T-helper 22 cell (primary cell): ENCODE measurements around the gene LGALS4.
"Not testable (repeated sequence)": the region's sequence is repeated elsewhere in the genome, so short reads cannot be mapped to it uniquely, and the experiment has no call there.

Experiments
- DNase-seq: peaks from one replicate; pipeline ENCODE4 v3.0.0-alpha.2; 2020; ENCODE audit warnings: low read depth

Gene LGALS4

DNA sequence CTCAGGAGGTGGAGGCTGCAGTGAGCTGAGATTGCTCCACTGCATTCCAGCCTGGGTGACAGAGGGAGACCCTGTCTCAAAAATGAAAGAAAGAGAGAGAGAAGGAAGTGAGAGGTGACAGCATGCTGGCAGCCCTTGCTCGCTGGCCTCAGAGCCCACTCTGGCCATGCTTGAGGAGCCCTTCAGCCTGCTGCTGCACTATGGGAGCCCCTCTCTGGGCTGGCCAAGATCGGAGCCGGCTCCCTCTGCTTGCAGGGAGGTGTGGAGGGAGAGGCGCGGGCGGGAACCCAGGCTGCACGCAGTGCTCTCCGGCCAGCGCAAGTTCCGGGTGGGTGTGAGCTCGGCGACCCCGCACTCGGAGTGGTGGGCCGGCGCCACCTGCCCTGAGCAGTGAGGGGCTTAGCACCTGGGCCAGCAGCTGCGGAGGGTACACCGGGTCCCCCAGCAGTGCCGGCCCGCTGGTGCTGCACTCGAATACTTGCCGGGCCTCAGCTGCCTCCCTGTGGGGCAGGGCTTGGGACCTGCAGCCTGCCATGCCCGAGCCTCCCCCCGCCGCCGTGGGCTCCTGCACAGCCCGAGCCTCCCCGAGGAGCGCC, 8.6 kb upstream of the LGALS4 start:
- DNase-seq = not testable (repeated sequence)

DNA sequence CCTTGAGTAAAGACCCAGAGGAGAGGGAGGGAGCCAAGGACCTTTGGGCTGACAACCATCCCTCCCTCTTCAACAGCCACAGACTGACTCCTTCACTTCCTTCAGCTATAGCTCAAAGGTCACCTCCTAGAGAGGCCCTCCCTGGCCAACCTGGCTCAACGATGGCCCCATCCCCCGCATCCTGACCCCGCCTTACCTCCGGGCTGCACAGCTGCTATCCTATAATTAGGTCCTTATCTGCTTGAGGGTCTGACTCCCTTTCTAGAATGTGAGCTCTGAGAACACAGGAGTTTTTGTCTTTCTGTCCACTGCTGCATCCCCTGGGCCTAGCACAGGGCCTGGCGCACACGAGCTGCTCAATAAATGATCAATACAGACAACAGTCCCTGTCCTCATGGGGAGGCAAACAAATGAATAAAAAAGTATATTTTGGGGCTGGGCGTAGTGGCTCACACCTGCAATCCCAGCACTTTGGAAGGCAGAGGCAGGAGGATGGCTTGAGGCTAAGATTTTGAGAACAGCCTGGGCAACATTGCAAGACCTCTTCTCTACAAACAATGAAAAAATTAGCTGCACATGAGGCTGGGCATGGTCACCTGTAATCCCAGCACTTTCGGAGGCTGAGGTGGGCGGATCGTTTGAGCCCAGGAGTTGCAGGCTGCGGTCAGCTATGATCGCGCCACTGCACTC, 6.6 kb upstream of the LGALS4 start:
- DNase-seq = no peak

DNA sequence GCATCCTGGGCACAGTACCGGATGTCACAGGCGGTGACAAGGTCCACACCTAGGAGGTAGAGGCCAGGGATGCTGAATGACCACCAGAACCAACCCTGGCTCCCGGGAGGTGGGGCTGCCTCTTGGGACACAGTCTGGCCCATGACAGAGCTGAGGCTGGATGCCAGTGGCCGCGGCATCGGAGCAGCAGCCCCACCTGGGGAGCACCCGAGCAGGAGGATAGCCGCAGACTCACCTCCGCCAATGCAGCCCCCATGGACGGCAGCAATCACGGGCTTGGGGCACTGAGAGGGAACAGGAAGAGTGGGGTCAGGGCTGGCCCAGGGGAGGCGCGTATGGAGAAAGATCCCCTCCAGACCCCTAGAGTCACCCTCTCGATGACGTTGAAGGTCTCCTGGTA, 4.3 kb upstream of the LGALS4 start:
- DNase-seq = no peak

DNA sequence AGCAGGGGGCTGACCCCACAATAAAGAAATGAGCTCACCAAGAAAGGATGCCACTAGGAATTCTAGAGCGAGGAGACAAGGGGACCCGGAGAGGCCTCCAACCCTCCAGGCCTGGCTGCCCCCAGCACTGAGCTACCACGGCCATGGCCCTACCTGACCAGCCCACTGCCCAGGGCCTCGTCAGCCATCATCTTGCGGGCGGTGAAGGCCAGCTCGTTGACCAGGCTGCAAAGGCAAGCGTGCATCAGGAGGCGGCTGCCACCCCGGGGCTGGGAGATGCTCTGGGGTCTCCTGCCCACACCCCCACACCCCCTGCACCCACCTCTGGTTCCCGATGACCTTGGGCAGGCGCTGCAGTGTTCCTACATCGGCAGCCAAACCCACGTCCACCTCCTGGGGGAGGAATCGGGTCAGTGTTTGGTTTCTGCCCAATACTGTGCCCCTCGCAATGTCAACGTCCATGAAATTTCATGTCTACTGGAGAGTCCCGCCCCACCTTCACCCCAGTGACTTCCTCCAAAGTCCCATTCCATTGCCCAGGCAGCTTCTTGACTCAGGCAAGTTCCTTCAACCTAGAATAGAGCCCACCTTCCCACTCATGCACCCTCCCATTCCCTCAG, 3.5 kb upstream of the LGALS4 start:
- no peak for DNase-seq

DNA sequence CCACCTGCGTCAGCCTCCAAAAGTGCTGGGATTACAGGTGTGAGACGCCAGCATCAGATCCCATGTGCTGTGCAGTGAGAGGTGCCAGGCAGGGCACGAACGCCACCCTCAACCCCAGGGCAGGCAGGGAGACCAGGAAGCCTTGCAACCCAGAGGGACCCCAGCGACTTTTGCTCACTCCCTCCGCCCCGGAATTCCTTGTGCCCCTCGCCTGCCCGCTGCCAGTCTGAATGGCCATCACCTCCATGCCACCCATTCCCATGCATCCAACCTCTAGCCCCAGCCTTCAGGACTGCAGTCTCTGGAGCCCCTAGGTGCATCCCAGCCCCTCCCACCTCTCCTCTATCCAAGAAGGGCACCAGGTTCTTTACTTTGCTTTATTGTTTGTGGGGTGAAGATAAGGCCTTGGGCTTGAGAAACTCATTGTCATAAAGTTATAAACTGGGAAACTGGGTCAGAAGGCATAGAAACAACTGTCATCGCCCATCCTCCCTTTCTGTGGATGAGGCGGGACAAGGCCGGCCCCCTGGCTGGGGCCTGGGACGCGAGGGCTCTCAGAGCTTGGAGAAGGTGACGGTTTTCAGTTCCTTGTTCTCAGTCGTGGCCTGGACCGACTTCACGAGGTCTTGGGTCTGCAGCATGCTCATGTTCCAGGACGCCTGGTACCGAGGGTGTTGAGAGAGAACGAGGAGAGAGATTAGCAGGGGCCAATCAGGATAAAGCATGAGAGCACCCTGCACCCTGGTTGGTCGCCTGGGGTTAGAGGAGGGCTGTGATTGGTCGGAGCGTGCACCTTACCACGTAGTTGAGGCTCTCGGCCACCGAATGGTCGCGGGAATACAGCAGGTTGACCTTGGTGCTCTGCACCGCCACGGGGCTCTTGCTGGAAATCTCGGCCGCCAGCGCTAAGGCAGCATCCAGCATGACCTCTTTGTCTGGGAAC, 2.6 kb upstream of the LGALS4 start:
- no peak for DNase-seq

DNA sequence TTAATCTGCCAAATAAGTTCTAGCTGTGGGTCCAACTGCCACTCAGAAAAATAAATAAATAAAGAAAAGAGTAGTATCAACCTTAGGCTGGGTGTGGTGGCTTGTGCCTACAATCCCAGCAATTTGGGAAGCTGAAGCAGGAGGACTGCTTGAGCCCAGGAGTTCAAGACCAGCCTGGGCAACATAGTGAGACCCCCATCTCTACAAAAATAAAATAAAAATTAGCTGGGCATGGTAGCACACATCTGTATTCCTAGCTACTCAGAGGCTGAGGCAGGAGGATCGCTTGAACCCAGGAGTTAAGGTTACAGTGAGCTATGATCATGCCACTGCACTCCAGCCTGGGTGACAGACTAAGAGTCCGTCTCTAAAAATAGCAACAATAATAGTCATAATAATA, 1.2 kb upstream of the LGALS4 start:
- not testable (repeated sequence) for DNase-seq

DNA sequence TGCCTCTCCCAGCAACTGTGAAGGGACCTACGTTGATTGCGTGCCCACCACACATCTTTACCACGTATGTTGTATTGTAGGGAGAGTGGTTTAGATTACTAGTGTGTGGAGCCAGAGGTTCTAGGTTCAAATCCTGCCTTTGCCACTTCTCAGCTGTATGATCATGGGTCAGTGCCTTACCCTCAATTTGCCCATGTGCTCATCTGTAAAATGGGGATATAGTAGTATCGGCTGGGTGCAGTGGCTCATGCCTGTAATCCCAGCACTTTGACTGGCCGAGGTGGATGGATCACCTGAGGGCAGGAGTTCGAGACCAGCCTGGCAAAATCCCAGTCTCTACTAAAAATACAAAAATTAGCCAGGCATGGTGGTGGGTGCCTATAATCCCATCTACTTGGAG, 578 bp upstream of the LGALS4 start:
- DNase-seq = no peak

DNA sequence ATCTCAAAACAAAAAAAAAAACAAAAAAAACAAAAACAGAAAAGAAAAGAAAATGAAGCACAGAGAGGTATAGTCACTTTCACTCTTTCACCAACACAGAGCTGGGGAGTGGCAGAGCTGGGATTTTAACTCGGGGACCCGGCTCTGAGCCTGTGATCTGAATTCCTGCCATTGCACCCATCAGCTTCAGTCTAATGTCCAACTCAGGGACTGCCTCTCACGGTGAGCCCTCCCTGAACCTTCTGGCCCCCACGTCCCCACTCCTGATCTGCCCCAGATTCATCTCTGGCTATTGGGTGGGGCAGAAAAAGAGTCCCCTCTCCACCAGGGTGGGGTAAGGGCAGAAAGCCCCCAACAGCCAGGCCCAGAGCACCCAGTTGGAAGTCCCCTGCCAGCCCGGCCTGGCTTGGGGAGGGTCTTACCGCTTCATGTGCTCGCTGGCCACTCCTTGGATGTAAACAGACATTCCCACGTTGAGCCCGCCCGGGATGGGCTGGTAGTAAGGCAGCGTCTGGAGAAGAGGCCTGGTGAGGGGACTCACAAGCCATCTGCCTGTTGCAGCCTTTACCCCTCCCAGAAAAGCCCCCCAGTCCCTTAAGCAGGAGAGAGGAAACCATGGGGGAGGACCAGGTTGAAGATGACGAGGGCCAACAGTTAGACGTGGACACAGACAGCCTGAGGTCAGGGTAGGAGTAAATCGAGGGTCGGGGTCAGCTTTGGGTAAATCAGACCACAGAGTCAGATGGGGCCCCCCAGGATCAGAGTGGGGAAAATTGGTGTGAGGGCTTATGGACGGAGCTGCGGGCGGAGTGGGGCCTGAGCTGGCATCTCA, 520 bp downstream of the LGALS4 start:
- no peak for DNase-seq

DNA sequence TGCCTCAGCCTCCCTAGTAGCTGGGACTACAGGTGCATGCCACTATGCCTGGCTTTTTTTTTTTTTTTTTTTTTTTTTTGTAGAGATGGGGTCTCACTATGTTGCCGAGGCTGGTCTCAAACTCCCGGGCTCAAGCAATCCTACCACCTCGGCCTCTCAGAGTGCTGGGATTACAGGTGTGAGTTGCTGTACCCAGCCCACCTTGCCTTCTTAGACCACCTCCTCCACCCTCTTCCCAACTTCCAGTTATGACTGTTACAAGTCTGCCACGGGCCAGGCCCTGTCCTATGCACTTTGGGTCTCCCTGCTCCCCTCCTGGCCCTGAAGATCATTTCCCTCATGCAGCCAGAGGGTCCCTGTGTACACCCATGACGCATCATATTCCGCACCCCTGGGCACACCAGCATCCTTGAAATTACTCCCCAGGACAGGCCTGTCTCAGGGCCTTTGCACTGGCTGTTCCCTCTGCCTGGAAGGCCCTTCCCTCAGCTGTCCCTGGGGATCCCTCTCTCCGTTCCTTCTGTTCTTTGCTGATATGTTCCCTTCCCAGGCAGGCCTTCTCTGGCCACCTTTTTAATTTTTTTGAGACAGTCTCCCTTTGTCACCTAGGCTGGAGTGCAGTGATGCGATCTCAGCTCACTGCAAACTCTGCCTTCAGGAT, 3.0 kb downstream of the LGALS4 start:
- no peak for DNase-seq

DNA sequence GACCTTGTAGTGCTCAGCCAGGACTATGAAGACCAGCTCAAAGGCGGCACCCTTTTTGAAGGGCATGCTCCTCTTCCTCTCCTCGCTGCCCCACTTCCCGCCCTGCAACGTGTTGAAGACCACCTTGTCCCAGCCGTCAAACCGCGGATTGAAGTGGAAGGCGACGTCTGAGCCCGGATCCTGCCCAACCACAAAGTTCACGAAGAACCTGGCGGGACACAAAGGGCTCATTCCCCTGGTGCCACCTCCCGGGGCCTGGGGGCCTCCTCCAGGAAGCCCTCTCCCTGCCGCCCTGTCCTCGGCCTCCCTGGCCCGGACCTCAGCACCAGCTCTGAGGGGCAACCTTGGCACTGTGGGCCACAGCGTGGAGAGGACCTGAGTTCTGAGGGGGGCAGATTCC, 4.0 kb downstream of the LGALS4 start:
- no peak for DNase-seq

DNA sequence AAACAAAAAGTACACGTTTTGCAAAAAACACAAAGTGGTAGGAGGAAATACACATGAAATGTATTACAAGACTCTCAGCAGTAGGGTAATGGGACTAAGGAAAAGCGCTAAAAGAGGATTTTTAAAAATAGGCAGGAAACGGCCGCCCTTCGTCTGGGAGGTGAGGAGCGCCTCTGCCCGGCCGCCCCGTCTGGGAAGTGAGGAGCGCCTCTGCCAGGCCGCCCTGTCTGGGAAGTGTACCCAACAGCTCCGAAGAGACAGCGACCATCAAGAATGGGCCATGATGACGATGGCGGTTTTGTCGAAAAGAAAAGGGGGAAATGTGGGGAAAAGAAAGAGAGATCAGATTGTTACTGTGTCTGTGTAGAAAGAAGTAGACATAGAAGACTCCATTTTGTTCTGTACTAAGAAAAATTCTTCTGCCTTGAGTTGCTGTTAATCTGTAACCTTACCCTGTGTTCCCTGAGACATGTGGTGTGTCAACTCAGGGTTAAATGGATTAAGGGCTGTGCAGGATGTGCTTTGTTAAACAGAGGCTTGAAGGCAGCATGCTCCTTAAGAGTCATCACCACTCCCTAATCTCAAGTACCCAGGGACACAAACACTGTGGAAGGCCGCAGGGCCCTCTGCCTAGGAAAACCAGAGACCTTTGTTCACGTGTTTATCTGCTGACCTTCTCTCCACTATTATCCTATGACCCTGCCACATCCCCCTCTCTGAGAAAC, 5.2 kb downstream of the LGALS4 start:
- not testable (repeated sequence) for DNase-seq

DNA sequence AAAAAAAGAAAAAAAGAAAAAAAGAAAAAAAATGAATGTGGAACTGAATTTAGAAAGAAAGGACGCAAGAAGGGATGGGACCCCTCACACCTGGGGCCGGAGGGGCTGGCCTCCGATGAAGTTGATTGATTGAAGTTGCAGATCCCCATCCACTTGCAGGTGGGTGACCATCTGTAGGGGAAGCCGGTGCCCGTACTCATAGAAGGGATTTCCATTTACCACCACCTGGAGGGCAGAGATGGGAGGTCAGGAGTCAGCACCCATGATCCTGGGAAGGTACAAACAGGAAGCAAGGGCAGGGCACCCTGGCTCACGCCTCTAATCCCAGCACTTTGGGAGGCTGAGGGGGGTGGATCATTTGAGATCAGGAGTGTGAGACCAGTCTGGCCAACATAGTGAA, 6.4 kb downstream of the LGALS4 start:
- no peak for DNase-seq

DNA sequence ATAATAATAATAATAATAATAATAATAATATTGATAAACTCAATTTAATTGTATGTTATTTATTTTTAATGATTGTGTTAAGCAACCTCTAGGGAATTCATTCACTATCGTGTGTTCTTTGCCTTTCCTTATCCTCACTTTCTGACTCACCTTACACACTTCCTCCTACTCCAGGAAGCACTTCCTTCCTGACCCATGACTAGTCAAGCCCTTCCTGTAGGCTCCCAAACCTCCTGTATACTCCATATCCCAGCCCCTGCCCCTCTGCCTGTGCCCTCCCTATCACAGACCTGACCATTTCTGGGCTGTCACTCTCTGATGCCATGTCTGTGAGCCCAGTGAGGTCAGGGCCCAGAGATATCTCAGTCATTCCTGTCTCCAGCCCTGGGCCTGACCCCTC, 7.6 kb downstream of the LGALS4 start:
- DNase-seq = no peak

DNA sequence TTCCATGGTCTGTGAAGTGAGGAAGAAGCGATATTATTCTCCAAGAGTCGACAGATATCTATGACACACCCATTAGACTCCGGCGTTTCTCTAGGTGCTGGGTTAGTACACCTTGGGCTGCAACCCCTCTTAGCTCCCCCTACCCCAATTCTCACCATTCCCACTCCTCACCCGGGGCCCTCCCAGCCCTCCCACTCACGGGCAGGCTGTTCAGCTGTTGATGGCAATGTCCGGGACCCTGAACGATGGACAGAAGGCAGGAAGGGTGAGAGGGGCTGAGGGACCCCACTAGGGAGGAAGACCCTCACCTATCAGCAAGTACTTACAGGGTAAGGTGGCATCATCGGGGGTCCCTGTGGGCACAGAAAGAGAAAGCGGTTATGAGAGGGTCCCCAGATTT, 9.2 kb downstream of the LGALS4 start:
- DNase-seq = no peak

DNA sequence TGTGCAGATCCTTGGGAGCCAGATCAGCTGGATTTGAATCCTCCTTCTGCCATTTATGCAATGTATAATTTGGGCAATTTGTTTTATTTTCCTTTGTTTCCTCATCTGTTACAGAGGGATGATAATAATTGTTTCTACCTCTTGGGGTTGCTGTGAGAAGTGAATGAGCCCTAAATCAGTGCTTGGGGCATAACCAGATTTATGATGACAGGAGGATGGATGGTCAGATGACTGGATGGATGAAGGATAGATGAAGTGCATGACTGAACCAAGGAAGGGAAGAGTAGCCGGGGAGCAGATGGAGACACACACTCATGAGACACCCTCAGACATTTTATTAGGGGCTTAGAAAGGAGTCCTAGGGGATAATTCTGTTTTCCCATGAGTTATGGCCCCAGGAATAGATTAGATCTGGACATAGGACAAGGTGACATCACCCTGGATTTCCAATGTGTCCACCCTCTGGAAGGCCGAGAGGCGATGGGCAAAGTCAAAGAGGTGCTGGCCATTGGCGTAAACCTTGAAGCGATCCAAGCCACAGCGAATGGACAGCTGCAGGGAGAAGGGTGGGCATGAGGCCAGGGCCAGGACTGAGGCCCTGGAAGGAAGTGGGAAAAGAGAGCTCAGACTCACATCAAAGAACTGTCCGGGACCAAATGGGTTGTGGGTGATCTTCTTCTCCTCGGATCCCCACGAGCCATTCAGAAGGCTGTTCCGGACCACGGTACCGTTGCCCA, 11.2 kb downstream of the LGALS4 start:
- DNase-seq = no peak

DNA sequence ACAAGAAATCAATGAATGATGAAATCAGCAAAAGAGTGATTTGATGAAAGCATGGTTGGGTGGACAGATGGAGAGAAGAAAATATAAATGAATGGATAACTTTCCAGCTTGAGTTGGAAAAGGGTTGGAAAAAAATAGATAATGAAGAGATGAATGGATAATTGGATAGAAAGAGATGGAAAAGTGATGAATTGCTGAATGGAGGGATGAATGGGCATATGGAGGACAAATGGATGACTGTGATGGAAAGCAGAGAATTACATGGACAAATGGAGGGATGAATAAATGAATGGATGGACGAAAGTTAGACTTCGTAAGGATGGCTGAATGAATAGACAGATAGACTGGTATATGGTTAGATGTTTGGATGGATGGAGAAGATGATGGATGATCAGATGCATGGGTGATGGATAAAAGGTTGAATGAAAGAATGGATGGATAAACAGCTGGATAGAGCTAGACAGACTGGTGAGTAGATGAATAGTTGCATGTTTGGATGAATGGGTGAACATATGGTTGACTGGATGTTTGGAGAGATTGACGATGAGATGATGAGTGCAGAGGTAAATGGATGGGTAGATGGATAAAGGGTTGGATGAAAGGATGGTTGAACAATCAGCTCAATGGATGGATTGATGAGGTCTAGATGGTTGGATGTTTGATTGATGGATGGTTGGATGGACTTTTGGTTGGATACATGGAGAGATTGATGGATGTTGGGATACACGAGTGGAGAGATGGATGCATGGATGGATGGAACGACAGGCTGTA, 12.0 kb downstream of the LGALS4 start:
- DNase-seq = no peak

DNA sequence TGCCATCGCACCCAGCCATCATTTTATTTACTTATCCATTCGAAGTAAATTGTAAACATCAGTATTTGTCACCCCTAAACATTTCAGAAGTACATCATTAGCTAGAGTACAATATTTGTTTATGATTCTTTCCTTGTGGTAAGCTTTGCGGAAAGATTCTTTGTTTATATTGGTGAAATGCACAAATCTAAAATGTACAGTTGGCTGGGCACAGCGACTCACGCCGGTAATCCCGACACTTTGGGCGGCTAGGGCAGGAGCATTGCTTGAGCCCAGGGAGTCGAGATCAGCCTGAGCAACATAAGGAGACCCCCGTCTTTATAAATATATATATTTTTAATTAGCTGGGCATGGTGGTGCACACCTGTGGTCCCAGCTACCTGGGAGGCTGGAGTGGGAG, 13.6 kb downstream of the LGALS4 start:
- DNase-seq = no peak

DNA sequence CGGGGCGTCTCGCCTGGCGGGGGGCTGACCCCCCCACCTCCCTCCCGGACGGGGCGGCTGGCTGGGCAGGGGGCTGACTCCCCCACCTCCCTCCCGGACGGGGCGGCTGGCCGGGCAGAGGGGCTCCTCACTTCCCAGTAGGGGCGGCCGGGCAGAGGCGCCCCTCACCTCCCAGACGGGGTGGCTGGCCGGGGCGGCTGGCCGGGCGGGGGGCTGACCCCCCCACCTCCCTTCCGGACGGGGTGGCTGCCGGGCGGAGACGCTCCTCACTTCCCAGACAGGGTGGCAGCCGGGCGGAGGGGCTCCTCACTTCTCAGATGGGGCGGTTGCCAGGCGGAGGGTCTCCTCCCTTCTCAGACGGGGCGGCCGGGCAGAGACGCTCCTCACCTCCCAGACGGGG, 15.0 kb downstream of the LGALS4 start:
- not testable (repeated sequence) for DNase-seq

DNA sequence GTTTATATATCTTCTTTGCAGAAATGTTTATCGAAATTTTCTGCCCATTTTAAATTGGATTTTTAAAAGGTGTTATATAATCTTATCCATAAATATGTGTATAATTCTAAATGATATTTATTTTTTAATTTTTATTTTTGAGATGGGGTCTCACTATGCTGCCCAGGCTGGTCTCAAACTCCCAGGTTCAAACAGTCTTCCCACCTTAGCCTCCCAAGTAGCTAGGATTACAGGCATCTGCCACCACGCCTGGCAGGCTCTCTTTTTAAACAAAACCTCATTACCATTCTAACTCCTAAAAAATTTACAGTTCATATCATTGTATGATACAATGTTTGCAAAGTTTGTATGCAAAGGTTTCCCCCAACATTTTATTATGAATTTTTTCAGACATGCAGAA, 16.6 kb downstream of the LGALS4 start:
- no peak for DNase-seq
